GM23248 (cell line): ENCODE data around the gene SBF2. TPM values are rescaled to one million over a fixed set of nuclear protein-coding genes. Genes with fewer than 3 reads are reported as not detected.
"Not testable (repeated sequence)": the region's sequence is repeated elsewhere in the genome, so short reads cannot be mapped to it uniquely, and the experiment has no call there.

Experiments
- DNase-seq: peaks from one replicate; pipeline ENCODE4 v3.0.0-alpha.2; 2015
- H2AFZ ChIP-seq: fragments of 200-600 bp; sonication (generic); 2 replicates; pipeline ENCODE4 v1.6.1; 2016; ENCODE audit warnings: antibody characterized with exemption
- H3F3A ChIP-seq: fragments of 200-600 bp; sonication (generic); 2 replicates; pipeline ENCODE4 v1.6.1; 2016; ENCODE audit warnings: mild to moderate bottlenecking, antibody characterized with exemption, mixed run types; ENCODE audit not compliant: insufficient read depth
- H3K27ac ChIP-seq: fragments of 200-600 bp; sonication (generic); 2 replicates; pipeline ENCODE4 v1.5.1; 2016; ENCODE audit warnings: mild to moderate bottlenecking
- H3K27me3 ChIP-seq: fragments of 200-600 bp; sonication (generic); replicated peaks from 2 replicates; pipeline ENCODE4 v1.6.1; 2016; ENCODE audit warnings: mild to moderate bottlenecking; ENCODE audit not compliant: insufficient read depth
- H3K36me3 ChIP-seq: fragments of 200-600 bp; sonication (generic); 2 replicates; pipeline ENCODE4 v1.6.1; 2016; ENCODE audit warnings: low read depth, mild to moderate bottlenecking
- H3K4me1 ChIP-seq: fragments of 200-600 bp; sonication (generic); 2 replicates; pipeline ENCODE4 v1.6.1; 2016; ENCODE audit warnings: mild to moderate bottlenecking; ENCODE audit not compliant: insufficient read depth
- H3K4me2 ChIP-seq: fragments of 200-600 bp; sonication (generic); one replicate; pipeline ENCODE4 v1.6.1; 2016; ENCODE audit warnings: mild to moderate bottlenecking; ENCODE audit not compliant: unreplicated experiment
- H3K4me3 ChIP-seq: fragments of 200-600 bp; sonication (generic); 2 replicates; pipeline ENCODE4 v1.5.1; 2016; ENCODE audit warnings: mild to moderate bottlenecking
- H3K79me2 ChIP-seq: fragments of 200-600 bp; sonication (generic); 2 replicates; pipeline ENCODE4 v1.6.1; 2016; ENCODE audit warnings: mild to moderate bottlenecking; ENCODE audit not compliant: insufficient read depth
- H3K9ac ChIP-seq: fragments of 200-600 bp; sonication (generic); 2 replicates; pipeline ENCODE4 v1.6.1; 2016; ENCODE audit warnings: mild to moderate bottlenecking
- H3K9me2 ChIP-seq: fragments of 200-600 bp; sonication (generic); 2 replicates; pipeline ENCODE4 v1.6.1; 2016; ENCODE audit warnings: mixed run types, mild to moderate bottlenecking, moderate library complexity; ENCODE audit not compliant: insufficient read depth
- H3K9me3 ChIP-seq: fragments of 200-600 bp; sonication (generic); one replicate; pipeline ENCODE4 v1.6.1; 2017; ENCODE audit warnings: low read depth
- H4K20me1 ChIP-seq: fragments of 200-600 bp; sonication (generic); 2 replicates; pipeline ENCODE4 v1.6.0; 2016; ENCODE audit not compliant: insufficient read depth
- EZH2 ChIP-seq: fragments of 200-600 bp; sonication (generic); IDR thresholded peaks from 2 replicates; pipeline ENCODE4 v1.6.1; 2018; ENCODE audit warnings: antibody characterized with exemption, mild to moderate bottlenecking; ENCODE audit not compliant: insufficient read depth, poor library complexity, severe bottlenecking
- EZH2phosphoT487 ChIP-seq: fragments of 200-600 bp; sonication (generic); IDR thresholded peaks from 2 replicates; pipeline ENCODE4 v1.6.1; 2018; ENCODE audit warnings: antibody characterized with exemption, moderate library complexity, mild to moderate bottlenecking, low read depth; ENCODE audit not compliant: insufficient read depth
- WGBS, 2 experiments: methylation state at CpG; one replicate each; pipeline ENCODE4 v1.1.6; 2015 to 2017; ENCODE audit warnings: low lambda C conversion rate in 2 of 2, low coverage in 1 of 2; ENCODE audit errors: missing lambda C conversion rate in 2 of 2; 5-methylcytosine and 5-hydroxymethylcytosine counted together
- in situ Hi-C: fragments of 300-500 bp; cut with MboI; formaldehyde crosslinking; loops from 2 replicates; pipeline ENCODE4 v1.15.0; 2020
- polyA plus RNA-seq: library from polyadenylated mRNA; unstranded; fragments of >200 nt; fragmentation: Nextera tagmentation; extraction: Ambion mirVana; gene quantifications from 2 replicates; pipeline ENCODE4 v1.2.1, GENCODE V29; 2016
- total RNA-seq: library from RNA; depleted of rRNA; stranded (reverse); fragments of >200 nt; shearing (Covaris generic); gene quantifications from 2 replicates; pipeline ENCODE4 v1.2.3, GENCODE V29; 2014

SBF2 gene
- total and polyA plus RNA-seq, 2 experiments from 2014 or later, result 21.9 to 32.7 TPM

DNA sequence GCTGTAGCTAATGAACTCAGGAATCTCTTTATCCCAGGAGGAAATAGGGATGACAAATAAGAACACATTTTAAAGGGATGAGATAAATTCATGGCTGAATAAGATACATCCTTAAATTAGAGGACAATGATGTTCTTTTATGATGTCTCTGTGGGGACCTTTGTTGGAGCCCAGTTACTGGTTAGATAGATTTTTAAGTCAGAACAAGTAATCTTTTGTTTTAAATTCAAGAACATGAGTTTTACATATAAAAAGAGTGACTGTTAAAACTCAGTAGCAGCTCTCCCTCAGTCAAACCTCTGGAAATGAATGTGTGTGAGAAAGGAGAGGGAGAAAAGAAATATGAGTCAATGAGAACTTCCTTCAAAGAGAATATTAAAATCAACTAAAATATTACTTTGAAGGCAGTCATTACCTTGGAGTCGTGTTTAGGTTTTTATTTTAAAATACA, 388.5 kb downstream of the SBF2 start:
- Histone ChIP-seq H3K4me1 (peaks cover 51% of the 10 kb centered on the region), H3K4me3 (no peak overlapping the region), H3K9ac (peak overlapping the region; percentile 34), H3K9me2 (no peaks in the 10 kb centered on the region), H3K4me2 (peak overlapping the region; percentile 44), H3K27ac (peak overlapping the region; percentile 82), H4K20me1 (no peaks in the 10 kb centered on the region), H3K27me3 (no peaks in the 10 kb centered on the region), H3F3A (peaks cover 60% of the 10 kb centered on the region), H3K9me3 (no peaks in the 10 kb centered on the region), H2AFZ (no peak overlapping the region), H3K79me2 (peaks cover 18% of the 10 kb centered on the region), H3K36me3 (no peaks in the 10 kb centered on the region)
- in situ Hi-C loops, result no loop called here
- peak; percentile 73 for DNase-seq
- 0 to 2% methylated on average over 1 of the region's 1 CpG for WGBS, 2 experiments
- TF ChIP-seq EZH2phosphoT487 (no peak), EZH2 (no peak)

DNA sequence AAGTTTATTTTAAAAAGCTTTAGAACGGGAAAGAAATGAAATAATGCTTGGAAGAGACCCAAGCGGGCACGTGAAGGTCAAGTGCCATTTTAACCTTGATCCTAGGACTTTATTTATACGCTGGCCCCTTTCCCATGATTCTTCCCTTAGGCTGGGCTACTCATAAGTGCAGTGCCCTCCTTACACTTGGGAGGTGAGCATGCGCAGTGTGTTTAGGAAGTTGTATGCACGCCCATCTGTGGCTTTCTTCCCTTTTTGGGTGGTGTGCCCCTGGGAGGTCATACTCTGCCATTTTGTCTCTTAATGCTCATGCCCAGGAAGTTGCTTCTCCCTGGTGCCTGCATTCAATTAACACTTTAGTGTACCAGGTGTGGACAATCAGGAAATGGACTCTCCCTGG, 390.4 kb downstream of the SBF2 start:
- Histone ChIP-seq H3K9ac (no peak overlapping the region), H3K4me1 (peaks cover 60% of the 10 kb centered on the region), H3K4me3 (no peak overlapping the region), H4K20me1 (no peaks in the 10 kb centered on the region), H2AFZ (no peak overlapping the region), H3K79me2 (peaks cover 22% of the 10 kb centered on the region), H3K9me3 (no peaks in the 10 kb centered on the region), H3K27ac (peak overlapping the region; percentile 82), H3F3A (peaks cover 62% of the 10 kb centered on the region), H3K9me2 (no peaks in the 10 kb centered on the region), H3K36me3 (no peaks in the 10 kb centered on the region), H3K27me3 (no peaks in the 10 kb centered on the region), H3K4me2 (no peak overlapping the region)
- in situ Hi-C loops, result no loop called here
- WGBS, 2 experiments, result 98 to 99% methylated on average over 6 of the region's 6 CpGs
- TF ChIP-seq EZH2phosphoT487 (no peak), EZH2 (no peak)
- no peak for DNase-seq

DNA sequence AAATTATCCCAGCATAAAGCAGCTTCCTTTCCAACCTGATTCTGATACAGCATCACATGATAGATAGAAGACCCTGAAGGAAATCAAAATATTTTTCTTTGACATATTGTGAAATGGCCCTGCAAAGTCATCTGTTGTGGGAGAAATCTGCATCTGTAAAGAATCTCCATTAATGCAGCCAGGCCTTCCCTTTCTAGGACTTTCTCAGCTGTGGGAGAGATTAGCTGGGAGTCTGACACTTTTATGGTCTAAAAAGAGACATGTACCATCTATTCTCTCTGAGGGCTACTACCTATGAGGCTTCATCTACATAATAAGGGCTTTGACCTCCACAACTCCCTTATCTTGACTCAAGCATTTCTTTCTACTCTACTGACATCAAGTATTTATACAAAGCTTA, 392.1 kb downstream of the SBF2 start:
- Histone ChIP-seq H3K4me3 (no peak overlapping the region), H3K4me2 (no peak overlapping the region), H3K79me2 (peaks cover 35% of the 10 kb centered on the region), H3K9me3 (no peaks in the 10 kb centered on the region), H3K27me3 (no peaks in the 10 kb centered on the region), H3K9me2 (no peaks in the 10 kb centered on the region), H2AFZ (no peak overlapping the region), H3F3A (peaks cover 48% of the 10 kb centered on the region), H3K27ac (no peak overlapping the region; the same call in 1 of the 2 replicates), H3K36me3 (no peaks in the 10 kb centered on the region), H3K4me1 (peaks cover 47% of the 10 kb centered on the region), H4K20me1 (no peaks in the 10 kb centered on the region), H3K9ac (no peak overlapping the region)
- TF ChIP-seq EZH2, result no peak
- TF ChIP-seq EZH2phosphoT487, result no peak
- in situ Hi-C loops, result no loop called here
- no peak for DNase-seq

DNA sequence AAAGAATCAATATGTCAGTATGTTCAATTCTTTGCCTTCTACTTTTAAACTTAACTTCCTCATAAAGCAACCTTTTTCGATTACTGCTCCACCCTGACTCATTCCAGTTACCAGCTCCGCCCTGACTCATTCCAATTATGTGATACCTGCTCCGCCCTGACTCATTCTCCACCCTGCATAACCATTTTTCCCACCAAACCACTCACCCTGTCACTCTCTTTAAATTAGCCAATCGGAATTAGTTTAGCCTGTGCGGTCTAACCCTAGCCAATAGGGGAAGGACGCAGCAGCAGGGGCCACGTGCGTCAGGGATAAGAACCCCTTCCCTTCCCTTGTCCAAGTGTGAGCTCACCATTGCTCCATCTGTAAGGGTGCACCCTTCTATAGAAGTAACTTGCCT, 393.8 kb downstream of the SBF2 start:
- H4K20me1 ChIP-seq, H3K4me3 ChIP-seq, in situ Hi-C loops, H3K36me3 ChIP-seq, H3K9me2 ChIP-seq, H3K27me3 ChIP-seq, H3K9me3 ChIP-seq, H2AFZ ChIP-seq: not testable (repeated sequence)
- Histone ChIP-seq H3K4me1 (peaks cover 44% of the 10 kb centered on the region), H3K4me2 (peak overlapping the region; percentile 25), H3F3A (peaks cover 44% of the 10 kb centered on the region), H3K27ac (peak overlapping the region; percentile 78), H3K79me2 (peaks cover 40% of the 10 kb centered on the region), H3K9ac (peak overlapping the region; percentile 33)
- peak; percentile 96 for DNase-seq
- 24 to 26% methylated on average over 8 of the region's 8 CpGs for WGBS, 2 experiments

DNA sequence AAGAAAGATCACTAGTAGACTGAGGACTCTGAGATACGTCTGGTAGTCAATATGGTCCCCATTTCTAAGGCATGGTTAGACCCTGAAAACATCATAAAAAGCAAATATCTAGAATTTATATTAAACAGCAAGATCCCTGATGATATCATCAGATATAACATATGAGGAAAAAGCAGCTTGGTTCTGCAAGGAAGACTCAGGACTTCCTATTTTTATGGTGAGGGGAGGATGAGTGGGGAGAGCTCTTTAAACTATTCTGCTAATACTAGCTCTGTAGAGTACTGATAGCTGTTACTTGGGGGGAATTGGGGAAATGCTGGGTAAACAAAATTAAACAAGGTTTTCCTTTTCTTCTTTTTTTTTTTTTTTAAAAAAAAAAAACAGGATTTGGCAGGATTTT, 394.3 kb downstream of the SBF2 start:
- 96 to 97% methylated on average over 1 of the region's 1 CpG for WGBS, 2 experiments
- no peaks in the 10 kb centered on the region for H3K27me3 ChIP-seq
- H3F3A ChIP-seq, result peaks cover 44% of the 10 kb centered on the region
- in situ Hi-C loops, result no loop called here
- H3K36me3 ChIP-seq, result no peaks in the 10 kb centered on the region
- H3K9ac ChIP-seq, result peak overlapping the region; percentile 33
- no peak for TF ChIP-seq EZH2phosphoT487
- peaks cover 43% of the 10 kb centered on the region for H3K4me1 ChIP-seq
- peak overlapping the region; percentile 25 for H3K4me2 ChIP-seq
- peaks cover 40% of the 10 kb centered on the region for H3K79me2 ChIP-seq
- no peak overlapping the region for H2AFZ ChIP-seq
- no peak for DNase-seq
- no peaks in the 10 kb centered on the region for H3K9me3 ChIP-seq
- peak overlapping the region; percentile 78 for H3K27ac ChIP-seq
- H4K20me1 ChIP-seq, result no peaks in the 10 kb centered on the region
- no peaks in the 10 kb centered on the region for H3K9me2 ChIP-seq
- no peak overlapping the region for H3K4me3 ChIP-seq
